ENCODE data around the gene NSMCE1.

The NSMCE1 gene

GRCh38 chr16:27242398-27242797, 26.2 kb downstream of the NSMCE1 start:
- DNase-seq, result no peak

GRCh38 chr16:27241658-27242057, 26.9 kb downstream of the NSMCE1 start:
- DNase-seq, result no peak

- DNase-seq, result no peak
Measured at GRCh38 chr16:27240948-27241531, 27.5 kb downstream of the NSMCE1 start.

DNA sequence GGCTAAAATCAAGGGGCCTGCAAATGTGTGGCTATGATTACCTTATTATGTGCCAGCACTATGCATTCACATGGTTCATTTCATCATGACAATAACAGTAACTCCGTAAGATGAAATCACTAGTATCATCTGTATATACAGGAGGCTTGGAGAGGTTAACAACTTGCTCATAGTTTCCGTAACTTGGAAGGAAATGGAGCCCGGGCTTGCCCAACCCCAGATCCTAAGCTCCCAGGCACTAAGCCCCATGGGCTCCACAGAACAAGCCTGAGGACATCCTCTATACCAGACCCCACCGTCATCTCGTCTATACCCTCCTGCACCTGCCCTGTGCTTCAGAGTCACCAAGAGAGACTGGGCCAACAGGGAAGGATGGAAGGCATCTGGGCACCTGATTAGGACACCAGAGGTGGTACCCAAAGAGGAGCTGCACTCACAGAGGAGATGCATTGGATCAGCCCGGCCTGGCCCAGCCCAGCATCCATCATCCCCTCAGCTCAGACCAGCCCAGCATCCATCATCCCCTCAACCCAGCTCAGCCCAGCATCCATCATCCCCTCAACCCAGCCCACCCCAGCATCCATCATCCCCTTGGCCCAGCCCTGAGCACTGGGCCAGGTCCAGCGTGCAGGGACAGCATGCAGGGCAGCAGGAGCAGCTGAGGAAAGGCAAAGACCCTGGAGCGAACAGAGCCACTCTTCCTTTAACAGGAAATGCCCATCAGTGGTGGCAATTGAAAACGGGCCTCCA, 28.5 kb downstream of the NSMCE1 start:
- DNase-seq, result no peak

- no peak for DNase-seq
Measured at GRCh38 chr16:27239026-27239425, 29.5 kb downstream of the NSMCE1 start.

DNA sequence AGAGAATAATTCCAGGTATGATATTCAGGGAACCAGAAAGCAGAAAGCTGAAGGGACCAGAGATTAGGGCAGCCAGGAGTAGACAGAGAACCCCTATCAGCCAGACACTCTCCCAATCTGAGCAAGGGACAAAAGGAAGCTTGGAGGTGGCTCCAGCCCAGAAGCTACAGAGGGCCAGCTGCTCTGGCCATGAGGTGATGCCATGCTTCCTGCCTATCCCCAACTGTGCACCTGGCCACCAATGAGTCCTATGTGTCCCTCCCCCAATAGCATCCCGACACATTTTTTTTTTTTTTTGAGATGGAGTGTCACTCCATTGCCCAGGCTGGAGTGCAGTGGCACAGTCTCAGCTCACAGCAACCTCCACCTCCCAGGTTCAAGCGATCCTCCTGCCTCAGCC, 30.0 kb downstream of the NSMCE1 start:
- no peak for DNase-seq

DNA sequence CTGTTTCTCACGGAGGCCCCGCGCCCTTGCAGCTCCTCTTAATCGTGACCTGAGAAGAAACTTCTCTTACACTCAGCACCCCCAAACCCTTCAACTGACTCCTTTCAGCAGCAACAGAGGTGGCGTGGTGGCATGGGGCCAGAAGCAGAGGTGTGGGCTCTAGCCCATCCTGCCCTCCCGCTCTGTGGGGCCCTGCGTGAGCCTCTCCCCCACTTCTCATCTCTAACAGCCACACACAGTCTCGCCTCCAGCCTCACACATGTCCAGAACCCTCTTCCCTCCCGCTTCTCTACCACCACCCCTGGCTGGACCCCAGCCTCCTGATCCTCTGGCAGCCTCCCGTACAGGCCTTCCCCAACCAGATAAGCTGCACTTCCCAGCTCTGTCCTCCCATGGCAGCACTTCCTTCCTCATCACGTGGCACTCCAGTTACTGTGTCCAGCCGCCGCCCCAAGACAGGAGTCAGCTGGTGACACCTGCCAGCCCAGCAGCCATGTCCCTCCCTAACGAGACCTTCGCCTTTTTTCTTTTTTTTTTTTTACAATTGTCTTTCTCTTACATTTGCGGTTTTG, 30.5 kb downstream of the NSMCE1 start:
- peak in 1 of 5 donors; percentile 21 for DNase-seq

GRCh38 chr16:27237219-27238015, 31.2 kb downstream of the NSMCE1 start:
- DNase-seq, result peak; percentile 34 to 85 (median 53)

GRCh38 chr16:27236635-27237218, 31.8 kb downstream of the NSMCE1 start:
- no peak for DNase-seq

GRCh38 chr16:27235938-27236245, 32.7 kb downstream of the NSMCE1 start:
- DNase-seq, result peak in 1 of 5 donors; percentile 23

DNA sequence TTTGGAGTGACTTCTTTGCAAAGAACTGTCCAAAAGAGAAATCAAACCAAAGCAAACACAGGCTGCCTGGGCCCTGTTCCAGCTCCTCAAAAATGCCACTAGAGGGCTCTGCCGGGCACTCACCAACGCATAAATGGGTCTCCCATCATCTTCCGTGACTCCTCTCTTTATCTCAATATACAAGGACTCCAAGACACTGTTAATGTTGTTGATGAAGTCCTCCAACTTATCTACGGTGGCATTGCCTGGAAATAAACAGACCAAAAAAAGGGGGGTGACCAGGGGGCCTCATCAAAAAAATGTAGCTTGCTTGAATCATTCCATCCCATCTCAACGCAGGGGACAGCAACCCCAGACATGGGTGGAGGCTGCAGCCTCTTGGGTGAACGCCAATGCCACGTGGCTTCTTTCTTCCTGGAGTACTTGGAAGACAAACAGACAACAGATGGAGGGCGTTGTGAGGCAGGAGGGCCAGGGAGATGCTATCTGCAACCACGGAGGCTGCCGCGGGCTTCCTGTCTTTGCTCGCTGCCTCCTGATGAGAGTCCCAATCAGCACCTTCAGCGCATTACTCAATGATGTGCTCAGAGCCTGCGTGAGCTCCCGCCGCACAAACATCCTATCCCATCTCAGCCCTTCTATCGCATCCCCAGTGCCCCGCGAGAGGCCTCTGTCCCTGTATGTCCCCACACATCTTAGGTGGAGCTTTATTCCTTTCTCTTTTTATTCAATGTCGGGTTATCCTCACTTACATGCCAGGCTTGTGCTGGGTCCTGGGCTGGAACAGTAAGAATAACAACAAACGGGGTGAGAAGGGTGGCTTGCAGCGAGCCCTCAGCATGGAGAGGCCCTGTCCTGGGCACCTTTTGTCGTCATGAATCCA, 33.3 kb downstream of the NSMCE1 start:
- peak; percentile 83 to 96 (median 89) for DNase-seq

DNA sequence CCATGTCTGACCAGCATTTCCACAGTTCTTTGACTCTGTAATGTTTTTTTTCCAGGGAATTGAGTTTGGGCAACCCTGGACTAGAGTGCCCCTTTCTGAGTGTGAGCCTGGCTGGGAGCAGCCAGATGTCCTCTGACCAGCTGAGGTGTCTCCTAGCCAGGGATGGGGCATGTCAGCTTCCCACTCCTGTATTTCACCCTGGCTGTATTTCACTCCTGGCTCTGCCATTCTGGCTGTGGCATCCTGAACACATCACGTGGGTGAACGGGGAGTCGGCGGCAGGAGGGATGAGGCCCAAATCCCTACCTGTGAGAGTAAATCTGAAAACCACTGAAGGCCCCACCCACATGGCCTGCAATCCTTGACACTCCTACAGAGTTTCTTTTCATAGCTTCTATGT, 34.0 kb downstream of the NSMCE1 start:
- DNase-seq, result no peak

GRCh38 chr16:27234171-27234570, 34.4 kb downstream of the NSMCE1 start:
- no peak for DNase-seq

- no peak for DNase-seq
Measured at GRCh38 chr16:27233731-27234130, 34.8 kb downstream of the NSMCE1 start.

GRCh38 chr16:27232901-27233625, 35.5 kb downstream of the NSMCE1 start:
- no peak for DNase-seq

DNA sequence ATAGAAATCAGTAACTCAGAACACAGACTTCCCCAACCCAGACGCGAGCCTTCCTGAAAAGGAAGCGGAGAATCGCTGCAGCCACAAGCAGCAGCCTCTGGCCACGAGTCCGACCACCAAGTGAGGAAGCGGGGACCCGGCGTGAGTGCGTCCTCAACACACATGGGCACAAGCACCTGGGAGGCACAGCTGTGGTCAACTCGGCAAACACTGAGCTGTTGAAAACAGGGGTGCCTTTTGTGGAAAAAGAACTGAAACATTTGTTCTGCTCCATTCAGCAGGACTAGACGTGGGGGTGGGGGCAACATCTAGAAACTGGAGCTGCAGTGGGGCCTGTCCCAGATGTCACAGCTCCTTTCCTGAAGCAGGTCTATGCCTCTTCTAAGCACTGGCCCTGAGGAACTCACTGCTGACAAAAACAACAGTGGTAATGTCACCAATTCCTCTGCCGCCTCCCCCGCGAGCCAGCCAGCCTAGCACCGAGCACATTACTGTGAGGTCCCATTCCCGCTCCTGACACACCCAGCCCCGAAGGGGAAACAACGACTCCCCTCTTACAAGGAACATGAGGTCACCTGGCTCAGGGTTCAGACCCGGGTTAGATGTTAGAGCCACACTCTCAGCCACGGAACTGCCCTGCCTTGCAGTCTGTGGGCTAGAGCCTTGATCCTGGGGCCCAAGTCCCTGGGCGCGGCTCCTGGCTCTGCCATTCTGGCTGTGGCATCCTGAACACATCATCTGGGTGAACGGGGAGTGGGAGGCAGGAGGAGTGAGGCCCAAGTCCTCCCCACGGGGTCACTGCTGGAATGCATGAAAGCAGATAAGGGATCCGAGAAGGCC, 36.3 kb downstream of the NSMCE1 start:
- DNase-seq, result peak in 1 of 5 donors; percentile 19

DNA sequence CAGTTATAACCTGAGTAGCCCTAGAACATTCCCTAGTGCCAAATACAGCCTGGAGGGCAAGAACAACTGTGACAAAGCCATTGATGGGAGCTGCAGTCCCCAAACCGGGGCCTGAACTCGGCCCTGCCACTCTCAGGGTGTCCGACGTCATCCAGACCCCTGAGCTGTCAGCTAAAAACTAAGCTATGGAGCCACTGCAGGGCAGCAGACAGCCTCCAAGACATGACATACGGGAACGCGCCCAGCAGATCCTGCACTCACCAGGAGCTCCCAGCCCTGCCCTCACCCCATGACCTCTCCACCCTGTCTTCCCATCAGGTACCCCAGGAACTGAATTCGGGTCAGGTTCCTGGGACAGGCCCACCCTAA, 36.9 kb downstream of the NSMCE1 start:
- no peak for DNase-seq

DNA sequence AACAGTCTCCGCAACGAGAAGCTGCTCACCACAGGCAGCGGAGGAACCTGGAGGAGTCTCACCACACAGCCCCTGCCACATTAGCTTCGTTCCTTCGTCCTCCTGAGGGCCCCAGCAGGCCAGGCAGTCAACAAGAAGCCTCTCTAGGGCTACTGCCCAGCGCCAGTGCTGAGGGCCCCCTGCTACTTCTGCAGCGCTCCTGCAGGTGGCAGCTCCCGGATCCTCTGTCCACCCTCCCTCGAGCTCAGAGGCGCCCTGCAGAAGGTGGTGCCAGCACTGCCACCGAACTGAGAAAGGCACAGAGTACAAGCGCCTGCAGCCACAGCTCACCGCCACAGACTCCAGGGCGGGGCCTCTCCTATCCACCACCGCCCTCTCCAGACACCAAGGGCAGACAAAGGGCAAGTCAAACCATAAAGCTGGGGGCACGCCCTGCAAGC, 38.0 kb downstream of the NSMCE1 start:
- DNase-seq, result peak; percentile 40 to 90 (median 63)

DNA sequence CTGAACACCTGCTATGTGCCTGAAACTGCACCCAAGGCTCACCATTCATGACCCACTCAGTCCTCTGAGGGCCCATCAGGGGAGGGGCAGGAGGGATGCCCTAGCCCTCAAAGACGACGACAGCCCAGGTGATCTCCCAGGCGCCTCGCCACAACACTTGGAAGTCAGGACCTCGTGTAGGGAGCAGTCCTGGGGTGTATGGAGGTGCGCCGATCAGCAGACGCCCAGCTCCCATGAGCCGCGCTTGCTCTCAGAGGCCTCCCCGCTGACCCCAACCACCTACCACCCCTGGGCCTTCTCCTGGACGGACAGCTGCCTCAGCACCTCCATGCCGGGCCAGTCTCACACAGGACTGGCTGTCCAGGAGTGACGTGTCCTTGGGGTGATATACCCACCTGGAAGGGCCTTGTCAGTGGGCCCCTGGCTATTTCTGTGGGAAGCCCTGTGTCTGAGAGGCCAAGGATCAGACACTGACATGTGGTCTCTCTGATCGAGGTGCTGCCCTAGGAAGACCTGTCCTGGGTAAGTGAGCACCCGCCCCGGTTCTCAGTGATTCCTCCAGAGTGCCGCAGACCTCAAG, 38.6 kb downstream of the NSMCE1 start:
- DNase-seq, result no peak

Data from T-helper 1 cell (primary cell).